HG02610 (cell line): ENCODE results near the gene FLACC1.

Experiments used
- ATAC-seq: cut with Tn5 transposase; IDR thresholded peaks from one replicate; pipeline ENCODE4 v1.9.1; 2021; ENCODE audit warnings: mild to moderate bottlenecking, moderate library complexity; ENCODE audit not compliant: unreplicated experiment

FLACC1 gene

DNA sequence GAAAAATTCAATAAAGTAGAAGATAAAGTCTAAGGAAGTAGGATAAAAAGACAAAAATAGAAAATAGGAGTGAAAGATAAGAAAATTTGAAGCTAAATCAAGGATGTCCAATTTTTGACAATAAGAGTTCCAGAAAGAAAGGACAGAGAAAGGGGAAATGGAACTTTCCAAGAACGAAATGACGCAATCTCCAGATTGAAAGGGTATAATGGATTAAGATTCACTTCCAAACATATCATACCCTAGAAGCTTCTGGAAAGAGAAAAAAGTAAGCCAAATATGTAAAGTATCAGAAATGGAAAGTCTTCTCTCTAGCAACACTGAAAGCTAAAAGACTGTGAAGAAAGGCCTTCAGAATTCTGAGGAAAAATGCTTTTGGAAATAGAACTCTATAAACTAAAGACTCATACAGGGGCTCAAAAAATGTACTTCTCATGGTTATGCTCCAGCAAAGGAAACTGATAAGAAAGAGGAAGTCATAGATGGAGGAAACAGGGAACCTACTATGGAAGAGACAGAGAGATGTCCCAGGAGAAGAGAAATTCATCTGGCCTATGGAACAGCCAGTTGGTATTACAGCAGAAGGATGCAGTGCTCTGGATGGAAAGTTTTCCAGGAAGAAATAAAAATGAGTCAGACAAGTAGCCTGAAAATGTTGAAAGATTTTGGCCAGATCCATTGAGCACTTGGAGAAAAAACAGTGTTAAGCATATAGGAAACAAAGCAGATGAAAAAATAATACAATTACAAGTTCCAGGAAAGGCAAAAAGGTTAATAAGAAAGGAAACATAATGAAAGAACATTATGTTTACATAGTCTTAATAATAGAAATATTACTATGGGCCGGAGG, 76.7 kb downstream of the FLACC1 start:
- ATAC-seq = no peak

DNA sequence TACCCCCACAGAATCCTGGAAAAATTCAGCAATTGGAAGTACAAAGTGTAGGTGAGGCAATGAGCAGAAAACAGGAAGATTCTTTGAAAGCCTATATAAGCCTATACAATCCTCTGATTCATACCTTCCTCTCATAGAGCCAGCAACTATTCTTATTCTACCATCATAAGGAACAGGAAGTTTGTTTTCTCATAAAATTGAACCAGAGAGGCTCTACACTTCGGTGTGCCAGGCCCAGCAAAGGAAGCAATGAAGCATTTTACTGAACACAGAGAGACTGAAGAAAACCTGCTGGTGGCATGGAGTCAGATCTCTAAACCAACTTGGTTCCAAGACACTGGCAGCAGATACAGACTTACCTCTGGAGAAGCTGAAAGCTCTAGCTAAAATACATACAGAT, 78.1 kb downstream of the FLACC1 start:
- ATAC-seq = no peak

DNA sequence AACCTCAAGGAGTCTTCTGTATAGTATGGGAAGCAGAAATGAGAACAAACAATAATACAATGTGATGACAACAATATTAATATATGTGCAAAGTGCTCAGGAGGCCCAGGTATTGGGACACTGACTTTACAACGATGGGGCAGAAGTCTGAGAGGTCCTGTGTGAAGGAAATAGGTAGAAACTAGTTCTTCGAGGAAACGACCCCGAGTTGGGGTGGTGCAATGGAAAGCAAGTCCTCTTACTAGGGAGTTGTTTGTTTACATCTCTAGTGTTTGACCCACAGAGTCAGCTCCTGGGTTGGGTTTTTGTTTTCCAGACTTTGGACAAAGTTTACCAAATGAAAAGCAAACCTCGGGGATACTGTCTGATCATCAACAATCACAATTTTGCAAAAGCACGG, 80.6 kb downstream of the FLACC1 start:
- ATAC-seq = no peak

DNA sequence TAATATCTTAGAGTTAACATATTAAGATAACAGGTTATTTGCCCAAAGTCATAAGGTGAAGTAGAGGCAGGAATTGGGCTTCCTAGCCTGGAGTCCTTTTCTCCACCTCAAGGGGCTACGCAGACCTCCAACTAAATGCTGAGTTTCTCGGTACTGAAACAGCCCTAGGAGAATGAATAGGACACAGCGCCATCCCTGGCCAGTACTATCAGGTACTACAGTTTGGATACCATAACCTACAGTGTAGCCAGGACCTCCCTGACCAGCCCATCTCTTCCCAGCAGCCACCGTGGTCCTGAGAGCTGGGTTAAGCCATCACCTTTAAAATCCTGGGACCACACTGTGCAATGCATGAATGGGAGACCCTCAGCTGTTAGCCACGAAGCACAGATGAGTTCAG, 81.2 kb downstream of the FLACC1 start:
- ATAC-seq = no peak

DNA sequence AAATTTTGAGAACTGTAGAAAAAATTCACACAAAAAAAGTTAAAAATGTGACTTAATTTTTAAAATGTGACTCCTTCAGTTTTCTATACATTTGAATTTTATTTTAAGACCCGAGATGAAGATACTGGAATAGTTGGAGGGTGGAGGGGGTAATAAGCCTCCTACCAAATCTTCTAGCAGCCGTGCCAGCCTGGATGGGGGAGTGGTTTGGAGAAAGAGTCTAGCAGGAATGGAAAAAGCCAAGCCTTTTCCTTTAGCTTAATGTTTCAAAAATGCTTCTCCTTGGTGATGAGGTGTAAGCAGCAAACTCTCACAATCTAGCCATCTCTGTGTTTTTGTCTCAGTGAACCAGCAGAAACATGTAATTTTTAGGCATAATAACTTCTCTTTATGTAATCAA, 82.1 kb downstream of the FLACC1 start:
- no peak for ATAC-seq

DNA sequence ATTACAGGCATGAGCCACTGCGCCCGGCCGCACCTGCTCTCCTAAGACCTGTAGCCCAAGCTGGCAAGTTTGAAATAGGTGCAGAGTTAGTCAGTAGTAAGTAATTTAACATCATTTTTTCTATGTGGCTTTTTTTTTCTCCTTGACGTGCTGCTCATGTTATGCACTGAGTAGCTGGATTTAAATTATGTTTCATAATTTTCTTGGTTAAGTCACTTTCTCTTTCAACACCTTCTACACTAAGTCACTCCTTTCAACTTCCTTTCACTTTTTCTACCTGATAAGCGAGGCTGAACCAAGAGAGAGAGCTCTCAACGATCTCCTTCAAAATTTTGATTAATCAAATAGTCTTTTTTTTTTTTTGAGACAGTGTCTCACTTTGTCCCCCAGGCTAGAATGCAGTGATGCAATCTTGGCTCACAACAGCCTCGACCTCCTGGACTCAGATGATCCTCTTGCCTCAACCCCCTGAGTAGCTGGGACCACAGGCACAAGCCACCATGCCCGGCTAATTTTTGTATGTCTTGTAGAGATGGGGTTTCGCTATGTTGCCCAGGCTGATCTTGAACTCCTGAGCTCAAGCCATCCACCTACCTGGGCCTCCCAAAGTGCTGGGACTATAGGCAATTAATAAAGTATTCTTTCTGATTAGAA, 83.7 kb downstream of the FLACC1 start:
- ATAC-seq = no peak

DNA sequence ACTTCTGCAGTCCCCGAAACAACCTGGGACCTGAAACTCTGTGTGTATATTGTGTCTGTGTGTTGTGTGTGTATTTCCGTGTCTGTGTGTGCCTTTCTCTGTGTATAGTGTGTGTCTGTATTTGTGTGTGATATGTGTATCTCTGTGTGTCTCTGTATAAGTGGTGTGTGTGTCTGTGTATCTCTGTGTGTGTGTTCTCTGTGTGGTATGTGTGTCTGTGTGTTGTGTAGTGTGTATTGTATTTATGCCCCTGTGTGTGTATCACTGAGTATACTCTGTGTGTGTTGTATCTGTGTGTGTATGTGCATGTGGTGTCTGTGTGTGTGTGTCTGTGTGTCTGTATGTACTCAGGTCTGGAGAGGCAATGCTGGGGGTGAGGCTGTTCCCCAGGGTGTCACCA, 85.2 kb downstream of the FLACC1 start:
- ATAC-seq = no peak

DNA sequence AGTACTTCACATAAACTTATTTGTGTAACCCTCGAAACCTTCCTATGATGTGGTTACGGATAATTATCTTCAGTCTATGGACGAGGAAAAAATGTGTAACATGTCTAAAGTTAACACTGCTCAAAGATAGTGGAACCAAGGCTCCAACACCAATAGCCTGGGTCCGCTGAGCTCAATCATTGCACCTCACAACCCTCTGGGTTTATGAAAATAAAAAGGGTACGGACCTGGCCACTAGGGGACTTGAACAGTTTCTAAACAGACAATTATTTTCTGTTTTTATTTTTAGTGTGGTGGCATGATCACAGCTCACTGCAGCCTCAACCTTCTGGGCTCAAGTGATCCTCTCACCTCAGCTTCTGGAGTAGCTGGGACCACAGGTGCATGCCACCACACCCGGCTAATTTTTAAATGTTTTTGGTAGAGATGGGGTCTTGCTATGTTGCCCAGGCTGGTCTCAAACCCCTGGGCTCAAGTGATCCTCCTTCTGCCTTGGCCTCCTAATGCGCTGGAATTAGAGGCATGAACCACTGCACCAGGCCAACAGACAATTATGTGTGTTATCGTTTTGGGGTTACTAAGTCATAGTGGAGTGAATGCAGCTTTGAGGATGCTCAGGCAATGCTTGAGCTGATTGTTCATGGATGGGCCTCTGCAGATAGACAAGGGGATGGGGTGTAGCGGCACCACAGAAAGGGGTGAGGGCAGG, 86.7 kb downstream of the FLACC1 start:
- no peak for ATAC-seq

DNA sequence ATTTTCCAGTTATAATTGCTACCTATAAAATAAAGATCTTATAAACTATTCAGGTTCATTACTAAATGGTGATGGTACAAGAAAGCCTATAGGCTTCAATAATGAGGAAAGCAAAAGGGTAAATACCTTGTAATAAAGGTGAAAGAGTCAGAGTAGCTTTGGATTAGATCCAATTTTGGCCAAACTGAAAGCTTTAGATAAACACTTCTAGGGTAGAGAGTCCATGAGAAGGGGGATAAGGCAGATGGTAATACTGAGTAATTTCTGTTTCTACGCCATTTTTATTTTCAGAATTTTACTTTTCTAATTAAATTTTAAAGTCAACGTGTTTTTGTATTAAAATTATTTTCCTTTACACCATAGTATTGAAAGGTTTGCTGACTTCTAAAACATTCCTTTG, 87.4 kb downstream of the FLACC1 start:
- no peak for ATAC-seq

DNA sequence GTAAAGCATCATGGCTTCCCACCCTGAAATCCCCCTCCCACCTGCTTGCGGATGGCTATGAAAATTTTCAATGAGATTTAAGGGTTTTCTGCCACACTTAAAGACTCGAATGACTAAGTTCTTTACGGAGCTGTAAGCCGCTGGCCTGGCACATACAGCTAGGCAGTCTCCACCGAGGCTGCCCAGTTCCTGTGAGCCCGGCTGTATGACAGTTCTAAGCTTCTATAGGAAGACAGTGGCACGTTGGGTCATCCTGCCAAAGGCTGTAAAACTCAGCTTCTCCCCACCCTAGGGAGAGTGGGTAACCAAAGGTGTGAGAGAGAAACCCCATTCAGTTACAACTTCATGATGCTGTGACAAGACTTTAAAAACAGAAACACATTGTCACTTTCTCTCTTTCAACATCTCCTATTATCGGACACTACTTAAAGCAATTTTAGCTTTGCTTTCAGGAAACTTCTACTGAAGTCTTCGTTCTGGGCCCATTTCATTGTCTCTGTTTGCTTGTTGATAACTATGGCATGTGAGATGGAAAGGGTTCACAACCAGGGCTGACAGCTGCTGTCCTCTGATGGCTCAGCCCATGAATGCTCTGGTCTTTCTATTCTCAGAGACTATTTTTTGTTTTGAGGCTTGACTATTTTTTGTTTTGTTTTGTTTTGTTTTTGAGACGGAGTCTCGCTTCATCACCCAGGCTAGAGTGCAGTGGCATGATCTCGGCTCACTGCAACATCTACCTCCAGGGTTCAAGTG, 89.7 kb downstream of the FLACC1 start:
- ATAC-seq = no peak

DNA sequence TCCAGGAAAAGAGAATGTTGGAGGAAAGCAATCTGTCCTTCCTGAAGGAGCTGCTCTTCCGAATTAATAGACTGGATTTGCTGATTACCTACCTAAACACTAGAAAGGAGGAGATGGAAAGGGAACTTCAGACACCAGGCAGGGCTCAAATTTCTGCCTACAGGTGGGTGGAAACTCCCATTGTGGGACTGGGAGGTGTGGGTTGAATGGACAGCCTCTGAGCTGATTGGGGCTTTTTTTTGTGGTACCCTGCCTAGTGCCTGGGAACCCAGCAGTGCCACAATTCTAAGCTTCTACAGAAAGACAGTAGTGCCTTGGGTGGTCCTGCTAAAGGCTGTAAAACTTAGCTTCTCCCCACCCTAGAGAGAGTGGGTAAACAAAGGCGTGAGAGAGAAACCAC, 90.5 kb downstream of the FLACC1 start:
- ATAC-seq = no peak

DNA sequence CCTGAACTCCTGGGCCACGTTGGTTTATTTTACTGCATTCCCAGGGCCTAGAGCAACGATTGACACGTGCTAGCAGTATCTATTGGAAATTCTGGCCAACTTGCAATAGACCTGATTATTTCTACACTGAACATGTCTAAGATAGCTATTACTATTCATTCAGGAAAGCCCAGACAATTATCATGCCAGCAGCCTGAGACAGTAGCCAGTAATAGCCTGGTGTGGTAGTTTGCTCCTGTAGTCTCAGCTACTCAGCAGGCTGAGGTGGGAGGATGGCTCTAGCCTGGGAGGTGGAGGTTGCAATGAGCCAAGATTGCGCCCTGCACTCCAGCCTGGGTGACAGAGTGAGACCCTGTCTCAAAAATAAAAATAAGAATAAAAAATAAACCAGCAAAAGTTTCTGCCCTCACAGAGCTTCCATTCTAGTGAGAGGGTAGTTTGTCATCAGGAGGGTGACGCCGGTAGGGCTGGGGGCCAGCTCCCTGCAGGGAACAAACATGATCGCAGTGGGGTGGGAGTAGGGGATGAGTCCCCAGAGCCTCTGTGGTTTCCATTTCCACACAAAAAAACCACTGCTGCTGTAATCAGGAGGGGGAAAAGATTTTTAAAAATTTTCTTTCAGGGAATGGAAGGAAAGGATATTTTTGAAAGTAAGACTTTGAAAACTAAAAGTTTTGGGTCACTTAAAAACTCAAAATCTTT, 92.5 kb downstream of the FLACC1 start:
- no peak for ATAC-seq

DNA sequence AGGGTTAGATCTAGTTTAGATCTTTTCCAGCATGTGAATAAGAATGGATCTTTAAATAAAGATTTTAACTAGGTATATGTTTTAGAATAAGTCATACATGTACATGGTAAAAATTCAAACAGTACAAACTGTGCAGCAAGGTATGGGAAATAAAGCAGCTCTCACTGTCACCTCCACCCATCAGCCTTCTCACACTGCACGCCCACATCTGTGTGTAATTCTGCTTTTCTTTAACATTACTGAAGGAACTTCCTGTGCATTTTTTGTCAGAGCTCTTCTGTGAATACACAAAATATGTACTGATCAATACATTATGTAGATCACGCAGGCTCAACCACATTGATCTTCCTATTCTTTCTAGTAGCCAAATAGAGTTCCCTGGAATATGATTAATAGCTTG, 93.4 kb downstream of the FLACC1 start:
- no peak for ATAC-seq

DNA sequence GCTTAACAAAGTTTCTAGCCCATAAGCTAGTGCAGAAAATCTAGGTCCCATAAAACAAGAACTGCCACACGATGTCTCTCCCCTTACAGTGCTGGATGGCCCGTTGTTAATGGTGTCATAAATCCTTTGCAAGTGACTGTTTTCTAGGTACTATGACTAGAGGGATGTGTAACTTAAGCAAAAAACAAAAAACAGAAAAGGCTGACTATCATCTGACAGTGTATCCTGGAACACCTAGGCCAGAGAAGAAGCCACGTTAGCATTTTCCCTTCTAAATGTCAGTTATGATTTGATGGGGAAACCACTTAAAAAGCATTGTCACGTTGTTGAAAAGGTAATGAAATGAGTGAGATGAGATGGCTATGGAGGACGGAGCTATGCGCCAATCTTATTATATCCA, 94.4 kb downstream of the FLACC1 start:
- ATAC-seq = no peak

DNA sequence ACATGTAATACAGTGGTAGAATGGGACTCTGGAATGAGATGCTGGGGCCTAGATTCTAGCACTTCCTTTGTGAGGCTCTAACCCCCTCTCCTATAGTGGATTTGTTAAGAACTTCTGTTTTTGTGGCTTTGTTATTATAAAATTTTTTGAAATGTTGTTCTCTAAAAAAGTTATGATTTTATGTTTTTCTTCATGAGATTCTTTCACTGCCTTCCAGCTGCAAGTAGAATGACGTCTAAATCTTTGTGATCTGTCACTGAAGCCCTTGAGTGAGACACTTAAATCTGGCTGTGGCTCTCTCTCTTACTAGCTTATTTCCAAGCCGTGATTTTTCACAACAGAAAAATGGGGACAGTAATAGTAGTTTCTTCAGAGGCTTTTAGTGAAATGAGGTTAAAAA, 95.2 kb downstream of the FLACC1 start:
- ATAC-seq = no peak

DNA sequence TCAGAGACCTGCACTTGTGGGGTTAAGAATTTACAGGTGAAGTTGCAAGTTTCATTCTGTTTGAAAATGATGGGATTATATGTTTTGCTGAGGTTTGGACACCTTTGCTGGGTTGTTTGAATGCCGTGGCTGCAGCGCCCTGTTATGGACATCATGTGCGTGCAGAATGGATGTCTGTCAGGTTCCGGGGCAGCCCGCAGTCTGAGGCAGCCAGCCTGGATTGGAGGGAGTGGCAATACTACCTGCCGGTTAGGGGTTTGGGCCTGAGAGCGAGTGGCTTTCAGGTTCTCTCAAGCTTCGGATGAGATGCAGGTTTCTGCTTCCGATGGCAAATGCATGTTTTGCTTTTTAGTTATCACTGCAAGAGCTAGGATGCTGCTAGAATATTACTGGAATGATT, 95.7 kb downstream of the FLACC1 start:
- no peak for ATAC-seq

DNA sequence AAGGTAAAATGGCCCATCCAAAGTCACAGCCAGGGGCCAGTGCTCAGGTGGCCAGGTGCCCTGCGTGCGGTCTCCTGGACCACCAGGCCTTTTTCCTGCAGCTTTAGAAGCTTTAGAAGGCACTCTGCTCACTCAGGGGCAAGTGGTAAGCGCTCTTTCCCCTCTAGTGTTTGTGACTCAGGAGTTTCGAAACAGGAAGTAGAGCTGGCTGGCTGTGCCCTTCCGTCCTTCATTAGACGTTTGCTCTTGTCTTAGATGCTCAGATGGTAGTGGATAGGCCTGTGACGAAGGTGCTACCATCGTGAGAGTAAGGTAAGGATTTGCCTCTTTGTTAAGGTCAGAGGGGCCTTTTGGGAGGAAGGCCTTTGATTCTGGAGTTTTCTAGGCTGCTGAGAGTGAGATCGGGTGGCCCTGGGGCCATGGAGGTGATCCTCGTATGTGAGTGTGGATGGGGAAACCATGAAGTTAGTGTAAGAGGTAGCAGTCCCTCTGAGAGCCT, 96.8 kb downstream of the FLACC1 start, which contains the start of gene CASP8:
CASP8 (plus strand) TSS at position 235 of the 499 bp plus-strand sequence. CDS start 5,951 bp downstream, outside the sequence.
- no peak for ATAC-seq

DNA sequence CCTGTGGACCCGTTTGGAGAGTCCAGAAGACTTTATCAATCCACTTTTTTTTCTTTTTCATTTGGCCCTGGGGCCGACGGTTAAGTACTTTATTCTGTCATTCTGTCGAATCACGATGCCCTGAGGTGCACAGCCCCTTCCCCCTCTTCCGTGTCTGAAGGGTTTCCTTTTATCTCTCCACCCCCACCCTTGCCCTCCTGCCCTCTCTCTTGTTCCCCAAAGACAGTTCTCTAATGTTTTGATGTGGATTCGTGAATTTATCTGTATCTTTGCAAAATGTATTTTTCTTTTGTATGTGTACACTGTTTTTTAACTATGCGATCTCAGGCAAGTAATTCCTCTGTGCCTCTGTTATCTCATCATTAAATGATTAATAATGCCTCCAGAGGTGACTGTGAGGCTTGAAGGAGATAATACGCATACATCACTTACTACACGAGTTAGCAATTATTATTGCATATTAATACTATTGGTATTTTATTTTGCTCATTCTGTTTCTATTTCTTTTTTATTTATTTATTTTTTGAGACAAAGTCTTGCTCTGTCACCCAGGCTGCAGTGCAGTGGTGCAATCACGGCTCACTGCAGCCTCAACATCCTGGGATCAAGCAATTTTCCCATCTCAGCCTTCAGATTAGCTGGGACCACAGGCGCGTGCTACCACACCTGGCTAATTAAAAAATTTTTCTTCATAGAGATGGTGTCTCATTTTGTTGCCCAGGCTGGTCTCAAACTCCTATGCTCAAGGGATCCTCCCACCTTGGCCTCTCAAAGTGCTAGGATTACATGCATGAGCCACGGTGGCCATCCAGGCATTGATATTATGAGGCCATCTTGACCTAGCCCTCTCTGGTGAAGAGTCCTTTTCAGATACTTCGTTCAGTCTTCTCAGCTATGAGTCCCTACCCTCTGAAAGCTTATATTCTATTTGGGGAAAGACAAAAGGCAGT, 98.2 kb downstream of the FLACC1 start:
- ATAC-seq = no peak
